ENCODE measurements around the gene UBE2N.
A peak's percentile ranks its signal among the peaks of the same experiment; 100 is the strongest.

The UBE2N gene, protein sequence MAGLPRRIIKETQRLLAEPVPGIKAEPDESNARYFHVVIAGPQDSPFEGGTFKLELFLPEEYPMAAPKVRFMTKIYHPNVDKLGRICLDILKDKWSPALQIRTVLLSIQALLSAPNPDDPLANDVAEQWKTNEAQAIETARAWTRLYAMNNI

DNA sequence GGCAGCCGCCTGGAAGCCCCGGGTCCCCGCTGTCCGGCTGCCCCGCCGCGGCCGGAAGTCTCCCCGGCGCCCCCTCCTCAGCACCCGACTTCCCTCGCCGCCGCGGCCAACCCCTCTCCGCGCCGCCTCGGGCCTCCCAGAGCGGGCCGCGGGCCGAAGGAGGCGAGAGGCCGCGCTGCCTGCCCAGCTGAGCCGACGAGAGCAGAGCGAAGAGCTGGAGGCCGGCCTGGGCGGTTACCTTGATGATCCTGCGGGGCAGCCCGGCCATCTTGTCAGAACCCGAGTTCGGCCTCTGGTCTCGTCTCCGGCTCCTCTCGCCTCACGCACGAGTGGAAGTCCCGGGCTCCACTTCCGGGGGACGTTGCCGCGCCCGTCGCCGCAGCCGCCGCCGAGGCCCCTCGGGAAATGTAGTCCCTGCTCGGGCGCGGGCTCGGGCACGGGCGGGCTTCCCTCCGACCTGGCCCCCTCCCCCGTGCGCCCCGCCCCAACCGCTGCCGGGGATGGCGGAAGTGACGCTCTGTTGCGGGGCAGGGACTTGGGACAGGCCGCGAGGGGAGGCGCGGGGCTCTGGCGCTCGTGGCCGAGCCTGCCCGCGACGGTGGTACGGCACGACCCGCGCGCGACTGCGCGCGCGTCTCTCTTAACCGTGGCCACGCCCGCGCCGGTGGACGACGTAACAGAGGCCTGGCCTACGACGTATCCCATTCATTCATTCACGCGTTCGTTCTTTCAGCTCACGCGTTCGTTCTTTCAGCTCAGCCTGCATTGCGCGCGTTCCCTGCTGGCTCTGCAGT lies at the start of gene UBE2N:
Gene UBE2N (minus strand): TSS at position 331 of the 794 bp plus-strand sequence. CDS start 63 bp downstream, at position 268.
- peak; percentile 97 for DNase-seq

DNA sequence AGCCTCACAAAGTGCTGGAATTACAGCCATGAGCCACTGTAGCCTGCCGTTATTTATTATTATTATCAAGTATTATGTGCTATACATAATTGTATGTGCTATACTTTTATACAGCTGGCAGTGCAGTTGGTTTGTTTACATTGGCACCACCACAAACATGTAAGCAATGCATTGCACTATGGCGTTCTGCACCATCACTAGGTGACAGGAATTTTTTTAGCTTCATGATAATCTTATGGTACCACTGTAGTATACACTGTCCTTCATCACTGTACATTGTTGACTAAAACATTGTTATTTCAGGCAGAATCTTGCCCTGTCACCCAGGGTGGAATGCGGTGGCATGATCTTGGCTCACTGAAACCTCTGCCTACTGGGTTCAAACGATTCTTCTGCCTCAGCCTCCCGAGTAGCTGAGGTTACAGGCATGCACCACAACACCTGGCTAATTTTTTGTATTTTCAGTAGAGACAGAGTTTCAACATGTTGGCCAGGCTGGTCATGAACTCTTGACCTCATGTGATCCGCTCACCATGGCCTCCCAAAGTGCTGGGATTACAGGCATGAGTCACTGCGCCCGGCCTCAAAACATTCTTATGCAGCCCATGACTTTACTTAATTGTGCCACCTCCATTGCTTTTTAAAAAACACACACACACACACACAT lies 42.7 kb upstream of the UBE2N start:
- no peak for DNase-seq

DNA sequence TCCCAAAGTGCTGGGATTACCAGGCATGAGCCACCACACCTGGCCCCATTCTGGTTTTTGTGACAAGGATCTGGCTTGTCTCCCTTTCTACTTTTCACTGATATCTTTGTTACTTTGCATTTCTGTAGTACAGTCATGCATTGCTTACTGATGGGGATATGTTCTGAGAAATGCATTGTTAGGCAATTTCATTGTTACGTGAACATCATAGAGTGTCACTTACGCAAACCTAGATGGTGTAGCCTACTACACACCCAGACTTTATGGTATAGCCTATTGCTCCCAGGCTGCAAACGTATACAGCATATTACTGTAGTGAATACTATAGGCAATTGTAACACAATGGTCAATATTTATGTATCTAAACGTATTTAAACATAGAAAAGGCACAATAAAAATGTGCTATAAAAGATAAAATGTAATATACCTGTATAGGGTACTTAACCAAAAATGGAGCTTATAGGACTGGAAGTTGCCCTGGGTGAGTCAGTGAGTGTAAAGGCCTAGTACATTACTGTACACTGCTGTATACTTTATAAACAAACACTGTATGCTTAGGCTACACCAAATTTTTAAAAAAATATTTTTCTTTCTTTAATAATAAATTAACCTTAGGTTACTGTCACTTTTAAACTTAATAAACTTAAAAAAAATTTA lies 41.5 kb upstream of the UBE2N start:
- no peak for DNase-seq

DNA sequence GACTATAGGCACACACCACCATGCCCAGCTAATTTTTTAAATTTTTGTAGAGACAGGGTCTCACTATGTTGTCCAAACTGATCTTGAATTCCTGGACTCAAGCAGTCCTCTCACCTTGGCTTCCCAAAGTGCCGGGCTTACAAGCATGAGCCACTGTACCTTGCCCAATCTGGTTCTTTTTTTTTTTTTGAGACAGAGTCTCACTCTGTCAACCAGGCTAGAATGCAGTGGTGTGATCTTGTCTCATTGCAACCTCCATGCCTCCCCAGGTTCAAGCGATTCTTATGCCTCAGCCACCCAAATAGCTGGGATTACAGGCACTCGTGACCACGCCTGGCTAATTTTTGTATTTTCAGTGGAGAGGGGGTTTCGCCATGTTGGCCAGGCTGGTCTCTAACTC lies 41.0 kb upstream of the UBE2N start:
- no peak for DNase-seq

DNA sequence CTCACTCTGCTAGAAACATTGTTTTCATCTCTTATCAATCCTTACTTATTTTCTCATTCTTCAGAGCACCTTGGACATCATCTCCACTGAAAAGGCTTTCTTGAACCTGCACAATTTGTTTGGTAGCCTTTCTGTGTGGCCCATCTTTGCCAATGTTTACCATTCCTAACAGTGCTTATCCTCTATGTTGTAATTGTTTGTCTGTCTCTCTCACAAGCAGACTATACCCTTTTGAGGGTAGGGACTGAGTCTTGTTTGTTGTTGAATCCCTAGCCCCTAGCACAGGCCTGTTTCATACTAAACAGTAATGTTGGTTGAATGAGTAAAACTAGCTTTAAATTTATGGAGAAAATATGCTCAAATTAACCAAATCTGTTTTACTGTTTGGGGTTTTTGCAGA lies 34.8 kb upstream of the UBE2N start:
- no peak for DNase-seq

DNA sequence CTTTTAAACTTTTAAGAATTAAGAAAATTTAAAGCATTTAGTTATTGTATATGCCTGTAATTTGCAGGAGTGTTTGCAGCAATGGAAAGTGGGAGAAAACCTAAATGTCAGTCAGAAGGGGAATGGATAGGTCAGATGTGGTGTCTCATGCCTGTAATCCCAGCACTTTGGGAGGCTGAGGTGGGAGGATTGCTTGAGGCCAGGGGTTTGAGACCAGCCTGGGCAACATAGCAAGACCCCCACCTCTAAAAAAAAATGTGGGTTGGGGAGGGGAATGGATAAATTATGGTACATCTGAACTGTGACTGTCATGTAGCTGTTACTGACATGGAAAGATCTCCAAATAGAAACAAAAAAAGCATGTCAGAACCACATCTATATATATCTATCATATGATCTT lies 27.6 kb upstream of the UBE2N start:
- no peak for DNase-seq

DNA sequence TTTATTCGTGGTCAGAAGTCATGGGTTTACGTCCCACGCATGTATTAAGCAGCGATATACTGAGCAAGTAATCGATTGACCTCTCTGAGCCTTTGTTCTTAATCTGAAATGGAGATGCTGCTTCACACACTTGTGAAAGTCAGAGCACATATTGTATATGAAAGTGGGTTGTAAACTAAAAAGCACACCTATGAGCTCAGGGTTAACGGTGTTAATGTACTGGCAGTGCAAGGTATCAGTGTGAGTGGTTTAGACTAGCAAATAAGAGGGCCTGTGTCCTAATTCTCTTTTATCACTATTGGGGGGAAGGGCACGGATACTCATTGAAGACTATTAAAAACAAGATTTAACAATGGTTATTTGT lies 26.2 kb upstream of the UBE2N start:
- no peak for DNase-seq

DNA sequence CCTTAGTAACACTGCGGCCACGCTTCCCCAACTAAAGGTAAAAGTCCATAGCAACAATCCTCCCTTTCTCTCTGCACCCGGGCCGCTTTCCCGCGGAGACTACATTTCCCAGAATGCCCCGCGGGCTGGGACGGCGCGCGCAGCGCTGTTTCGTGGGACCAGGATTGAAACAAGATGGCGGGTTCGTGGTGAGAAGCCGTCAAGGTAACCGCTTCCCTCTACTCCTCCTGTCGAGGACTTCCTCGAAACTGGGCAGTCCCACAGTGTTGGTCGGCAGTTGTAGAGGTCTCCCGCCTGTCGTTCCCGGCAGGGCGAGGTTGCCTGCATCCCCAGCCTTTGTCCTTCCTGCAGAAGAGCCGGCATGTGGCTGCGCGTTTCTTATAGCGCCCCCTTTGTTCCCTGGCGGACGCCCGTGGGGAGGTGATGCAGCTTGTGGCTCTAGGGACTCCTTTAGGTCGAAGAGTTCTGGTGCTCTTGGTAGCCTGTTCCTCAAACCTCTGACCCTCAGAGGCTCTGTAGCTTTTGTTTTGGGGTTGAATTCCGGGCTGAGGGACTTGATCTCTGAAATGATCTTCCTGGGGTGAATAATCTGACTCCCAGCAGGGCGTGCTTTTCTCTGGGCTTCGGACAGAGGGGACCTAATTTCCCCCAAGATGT lies 25.7 kb upstream of the UBE2N start, which contains the start of gene MRPL42:
Gene MRPL42 (plus strand): TSS at position 164 of the 657 bp plus-strand sequence. CDS start 1,772 bp downstream, outside the sequence.
- DNase-seq = peak; percentile 95

DNA sequence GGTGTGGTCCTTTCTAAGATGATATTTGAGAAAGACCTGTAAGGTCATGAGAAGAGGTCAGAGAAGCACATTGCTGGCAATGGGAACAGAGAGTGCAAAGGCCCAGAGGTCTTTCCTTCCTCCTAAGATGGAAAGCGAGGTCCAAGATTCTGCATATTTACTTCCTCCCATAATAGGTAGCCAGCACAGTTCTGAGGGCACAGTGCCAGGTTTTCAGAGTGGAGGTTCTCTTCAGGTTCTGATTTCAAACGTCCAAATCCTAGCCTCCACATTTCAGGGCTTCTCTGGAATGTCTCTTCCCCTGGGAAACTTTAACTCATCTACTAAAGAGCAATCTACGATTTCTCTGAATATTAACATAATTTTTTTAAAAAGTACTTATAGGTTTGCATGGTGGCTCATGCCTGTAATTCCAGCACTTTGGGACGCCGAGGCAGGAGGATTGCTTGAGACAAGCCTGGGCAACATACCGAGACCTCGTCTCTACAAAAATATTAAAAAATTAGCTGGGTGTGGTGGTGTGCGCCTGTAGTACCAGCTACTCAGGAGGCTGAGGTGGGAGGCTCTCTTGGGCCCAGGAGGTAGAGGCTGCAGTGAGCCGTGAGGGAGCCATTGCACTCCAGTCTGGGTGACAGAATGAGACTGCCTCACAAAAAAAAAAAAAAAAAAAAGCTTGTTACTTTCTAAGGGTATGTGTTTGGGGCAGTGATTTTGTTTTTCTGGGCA lies 25.0 kb upstream of the UBE2N start:
- no peak for DNase-seq

DNA sequence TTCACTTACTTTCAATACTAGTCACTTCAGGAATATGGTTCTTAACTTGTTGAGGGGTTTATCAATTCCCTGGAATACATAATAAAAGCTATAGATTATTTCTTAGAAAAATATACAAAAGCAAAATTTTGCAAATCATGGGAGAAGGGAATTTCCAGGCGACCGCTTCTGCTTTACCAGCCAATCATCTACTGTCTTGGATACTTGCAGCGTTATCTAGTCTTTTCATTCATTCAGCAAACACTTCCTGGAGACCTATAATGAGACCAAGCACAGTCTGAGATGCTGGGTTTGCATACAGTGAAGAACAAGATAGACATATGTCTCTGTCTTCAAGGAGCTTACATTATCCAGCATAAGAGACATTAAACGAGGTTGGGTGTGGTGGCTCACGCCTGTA lies 24.1 kb upstream of the UBE2N start:
- DNase-seq = no peak

DNA sequence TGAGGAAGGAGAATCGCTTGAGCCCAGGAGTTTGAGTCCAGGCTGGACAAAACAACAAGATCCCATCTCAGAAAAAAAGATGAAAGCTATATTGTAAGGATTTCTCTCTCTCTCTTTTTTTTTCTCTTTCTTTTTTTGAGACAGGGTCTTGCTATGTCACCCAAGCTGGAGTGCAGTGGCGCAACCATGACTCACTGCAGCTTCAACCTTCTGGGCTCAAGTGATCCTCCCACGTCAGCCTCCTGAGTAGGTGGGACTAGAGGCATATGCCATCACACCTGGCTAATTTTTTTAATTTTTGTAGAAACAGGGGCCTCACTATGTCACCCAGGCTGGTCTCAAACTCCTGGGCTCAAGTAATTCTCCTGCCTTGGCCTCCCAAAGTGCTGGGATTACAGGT lies 19.8 kb upstream of the UBE2N start:
- DNase-seq = no peak

DNA sequence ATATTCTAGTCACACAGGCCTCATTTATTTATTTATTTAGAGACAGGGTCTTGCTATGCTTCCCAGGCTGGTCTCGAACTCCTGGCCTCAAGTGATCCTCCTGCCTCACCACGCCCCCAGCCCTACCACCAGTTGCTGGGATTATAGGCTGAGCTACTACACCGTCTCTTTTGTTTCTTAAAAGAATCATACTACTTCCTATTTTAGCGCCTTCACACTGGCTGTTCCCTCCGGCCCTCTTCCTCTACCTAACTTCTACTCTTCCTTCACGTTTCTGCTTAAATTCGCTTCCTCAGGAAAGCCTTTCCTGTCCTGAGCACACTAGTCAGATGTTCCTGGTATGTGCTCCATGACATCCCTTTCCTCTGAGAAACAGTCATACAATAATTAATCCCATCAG lies 19.2 kb upstream of the UBE2N start:
- no peak for DNase-seq

DNA sequence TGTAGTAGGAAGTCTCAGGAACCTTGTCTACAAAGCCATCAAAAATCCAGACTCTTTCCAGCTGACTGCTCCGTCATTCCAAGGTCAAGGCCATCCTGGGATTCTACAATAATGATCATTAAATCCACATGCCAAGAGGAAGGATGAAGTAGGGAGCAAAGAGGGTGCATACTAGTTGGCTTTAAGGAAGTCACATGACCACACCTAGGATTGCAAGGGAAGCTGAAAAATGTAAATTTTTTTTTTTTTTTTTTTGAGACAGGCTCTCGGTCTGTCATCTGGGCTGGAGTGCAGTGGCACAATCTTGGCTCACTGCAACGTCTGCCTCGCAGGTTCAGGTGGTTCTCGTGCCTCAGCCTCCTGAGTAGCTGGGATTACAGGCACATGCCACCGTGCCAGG lies 18.3 kb upstream of the UBE2N start:
- no peak for DNase-seq

DNA sequence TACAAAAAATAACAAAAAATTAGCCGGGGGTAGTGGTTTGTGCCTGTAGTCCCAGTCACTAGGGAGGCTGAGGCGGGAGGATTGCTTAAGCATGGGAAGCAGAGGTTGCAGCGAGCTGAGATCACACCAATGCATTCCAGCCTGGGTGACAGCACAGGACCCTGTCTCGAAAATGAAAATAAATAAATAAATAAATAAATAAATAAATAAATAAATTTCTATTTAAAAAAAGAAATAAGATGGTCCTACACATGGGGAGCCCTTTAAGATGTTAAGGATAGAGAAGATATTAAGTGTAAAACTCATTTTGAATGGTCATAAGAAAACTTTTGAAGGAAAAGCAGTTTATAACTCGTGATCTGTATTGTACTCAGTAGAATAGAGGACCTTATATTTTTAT lies 17.4 kb upstream of the UBE2N start:
- DNase-seq = no peak

DNA sequence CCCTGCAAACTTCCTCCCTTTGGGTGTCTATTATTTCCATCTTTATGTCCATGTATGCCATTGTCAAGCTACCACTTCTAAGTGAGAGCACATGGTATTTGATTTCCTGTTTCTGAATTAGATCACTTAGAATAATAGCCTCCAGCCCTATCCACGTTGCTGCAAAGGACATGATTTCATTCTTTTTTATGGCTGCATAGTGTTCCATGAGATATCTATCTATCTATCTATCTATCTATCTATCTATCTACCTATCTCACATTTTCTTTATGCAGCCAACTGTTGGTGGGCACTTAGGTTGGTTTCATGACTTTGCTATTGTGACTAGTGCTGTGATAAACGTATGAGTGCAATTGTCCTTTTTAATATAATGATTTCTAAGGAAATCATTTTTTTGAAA lies 14.3 kb upstream of the UBE2N start:
- DNase-seq = no peak

DNA sequence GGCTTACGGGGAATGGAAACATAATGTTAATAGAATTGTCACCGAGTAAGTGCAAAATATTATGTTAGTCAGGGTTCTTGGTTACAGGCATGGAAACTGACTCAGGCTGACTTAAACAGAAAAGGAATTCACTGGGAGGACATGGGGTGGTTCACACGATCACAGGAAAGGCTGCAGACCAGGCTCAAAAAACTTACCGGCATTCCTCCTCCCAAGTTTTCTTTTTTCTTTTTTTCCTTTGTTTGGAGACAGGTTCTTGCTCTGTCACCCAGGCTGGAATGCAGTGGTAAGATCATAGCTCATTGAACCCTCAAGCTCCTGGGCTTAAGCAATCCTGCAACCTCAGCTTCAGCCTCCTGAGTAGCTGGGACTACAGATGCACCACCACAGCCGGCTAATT lies 11.9 kb upstream of the UBE2N start:
- DNase-seq = no peak

DNA sequence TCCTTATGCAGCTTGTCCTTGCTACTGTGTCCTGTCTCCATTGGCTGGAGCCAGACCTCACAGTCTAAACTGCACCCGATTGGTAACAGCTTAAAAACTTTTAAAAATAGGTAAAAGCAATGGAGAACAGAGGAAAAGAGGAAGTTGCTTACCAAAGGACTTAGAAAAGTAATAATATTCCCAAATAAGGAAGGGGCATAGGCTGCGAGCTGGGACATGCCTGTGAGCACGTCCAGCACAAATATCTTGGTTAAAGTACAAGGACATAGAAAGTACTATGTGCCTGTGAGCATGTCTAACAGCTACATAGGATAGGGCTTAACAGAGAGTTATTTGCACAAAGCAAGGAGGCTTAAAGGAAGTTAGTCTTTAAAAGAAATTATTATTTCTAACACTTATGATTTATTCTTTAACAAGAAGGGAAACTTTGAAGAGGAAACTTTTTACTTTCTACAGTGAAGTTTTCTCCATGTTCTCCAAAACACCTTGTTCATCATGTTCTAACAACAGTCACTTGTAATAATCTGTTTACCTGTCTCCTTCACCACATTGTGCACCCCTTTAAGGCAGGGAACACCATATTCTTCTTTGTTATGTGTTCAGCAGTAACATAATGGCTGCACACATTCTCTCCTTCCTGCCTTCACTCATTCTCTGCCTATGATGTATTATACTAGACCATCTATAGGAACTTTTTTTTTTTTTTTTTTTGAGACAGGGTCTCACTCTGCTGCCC lies 9.8 kb upstream of the UBE2N start:
- DNase-seq = no peak

DNA sequence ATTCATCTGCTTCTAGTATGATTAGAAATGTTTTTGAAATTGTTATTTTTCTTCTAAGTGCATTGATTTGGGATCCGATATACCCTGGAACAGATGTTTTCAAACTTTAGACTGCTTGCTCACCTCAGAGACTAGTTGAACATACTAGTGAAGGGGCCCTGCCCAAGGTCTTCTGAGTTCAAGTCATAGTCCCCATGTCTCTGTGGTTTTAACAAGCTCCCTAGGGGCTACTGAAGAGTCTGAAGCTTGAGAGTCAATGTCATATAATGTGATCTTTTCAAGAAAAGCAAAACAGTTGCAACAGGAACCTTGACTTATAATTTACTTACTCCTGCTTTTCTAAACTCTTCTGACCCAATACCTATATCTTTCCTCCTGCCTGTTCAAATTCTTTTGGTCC lies 7.5 kb upstream of the UBE2N start:
- no peak for DNase-seq

DNA sequence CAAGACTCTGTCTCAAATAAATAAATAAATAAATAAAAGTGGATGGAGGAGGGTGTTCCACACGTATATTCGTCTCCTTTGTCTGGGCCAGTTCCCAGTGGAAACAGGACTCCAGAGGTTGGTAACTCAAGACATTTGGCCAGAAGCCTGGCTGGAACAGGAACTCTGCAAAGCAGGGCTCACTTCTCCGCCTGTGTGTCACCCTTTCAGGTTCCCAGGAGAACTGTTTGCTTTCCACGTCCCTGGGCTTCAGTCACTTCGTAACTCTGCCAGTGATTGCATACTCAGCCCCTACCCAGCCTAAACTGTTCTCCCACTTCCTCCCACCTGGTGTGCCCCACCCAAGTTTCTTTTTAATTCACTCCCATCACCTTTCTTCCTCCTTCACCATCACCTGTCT lies 7.0 kb upstream of the UBE2N start:
- no peak for DNase-seq

DNA sequence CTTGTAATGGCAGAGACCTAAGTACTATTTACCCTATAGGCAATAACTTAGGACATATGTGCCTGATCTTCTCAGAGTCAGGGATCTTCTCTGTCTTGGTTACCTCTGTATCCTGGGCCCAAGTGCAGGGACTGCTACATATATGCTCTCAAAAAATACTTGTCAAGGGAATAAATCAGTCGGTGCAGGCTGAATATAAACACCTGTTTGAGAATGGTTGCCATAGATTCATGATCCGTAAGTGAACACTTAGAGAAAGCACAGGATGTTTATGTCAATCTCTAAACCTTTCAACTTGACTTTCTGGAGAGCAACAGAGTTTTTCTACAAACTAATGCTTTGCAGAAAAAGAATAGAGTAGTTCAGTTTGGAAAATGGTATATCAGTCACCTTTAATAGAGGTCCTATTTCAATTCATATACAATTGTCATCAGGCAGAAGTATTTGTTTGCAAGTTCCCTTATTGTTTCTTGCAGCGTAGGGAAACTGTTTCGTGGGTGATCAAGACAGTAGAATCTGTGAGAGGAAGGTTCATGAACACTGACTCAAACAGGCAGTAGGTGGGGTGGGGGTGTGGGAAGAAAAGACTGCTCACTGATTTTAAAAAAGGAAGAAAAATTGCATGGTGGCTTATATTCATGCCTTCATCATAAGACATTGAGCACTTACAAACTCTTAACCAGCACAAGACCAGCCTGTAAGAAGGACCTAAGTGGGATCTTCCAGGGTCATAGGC lies 6.0 kb upstream of the UBE2N start:
- DNase-seq = no peak

DNA sequence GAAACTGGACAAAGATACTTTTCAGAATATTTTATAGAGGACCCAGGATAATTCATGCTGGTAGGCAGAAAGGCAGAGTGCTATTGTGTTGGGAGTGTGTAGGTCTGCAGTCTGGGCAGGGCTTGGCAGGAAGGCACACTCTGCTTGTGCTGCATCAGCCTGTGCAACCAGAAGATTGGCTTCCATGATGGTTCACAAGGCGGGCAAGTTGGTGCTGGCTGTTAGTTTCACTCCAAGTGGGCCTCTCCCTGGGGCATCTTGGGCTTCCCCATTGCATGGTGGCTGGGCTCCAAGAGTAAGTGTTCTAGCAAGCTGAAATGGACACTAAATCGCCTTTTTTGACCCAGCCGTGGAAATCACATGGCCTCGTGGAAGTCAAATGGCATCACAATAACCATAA lies 1.8 kb upstream of the UBE2N start:
- DNase-seq = no peak
